Thymus (tissue), 11 donors: ENCODE data around the gene SEPTIN1. TPM values are rescaled to one million over a fixed set of nuclear protein-coding genes. Genes with fewer than 3 reads are reported as not detected.
"Not testable (repeated sequence)": the region's sequence is repeated elsewhere in the genome, so short reads cannot be mapped to it uniquely, and the experiment has no call there.

Source experiments
- DNase-seq, 9 donors: peaks; one replicate each; pipeline ENCODE4 v3.0.0-alpha.2; 2013; ENCODE audit warnings: low spot score in 9 of 9, low read depth in 6 of 9, missing footprints in 1 of 9
- H3K27ac ChIP-seq, 2 donors: one replicate each; pipeline ENCODE4 v1.5.1; 2013; ENCODE audit warnings: control low read depth in 1 of 2, low read depth in 1 of 2, low read length in 1 of 2, mild to moderate bottlenecking in 1 of 2, moderate library complexity in 1 of 2
- H3K27me3 ChIP-seq, 2 donors: one replicate each; pipeline ENCODE4 v1.5.1; 2013; ENCODE audit warnings: low read length in 1 of 2; ENCODE audit not compliant: control insufficient read depth in 2 of 2, insufficient read depth in 1 of 2
- H3K36me3 ChIP-seq, 2 donors: one replicate each; pipeline ENCODE4 v1.5.1; 2013; ENCODE audit warnings: low read length in 1 of 2, mild to moderate bottlenecking in 1 of 2, moderate library complexity in 1 of 2; ENCODE audit not compliant: control insufficient read depth in 2 of 2, insufficient read depth in 2 of 2
- H3K4me1 ChIP-seq, 2 donors: one replicate each; pipeline ENCODE4 v1.5.1; 2013; ENCODE audit warnings: low read length in 2 of 2; ENCODE audit not compliant: control insufficient read depth in 2 of 2, insufficient read depth in 2 of 2
- H3K4me3 ChIP-seq, 2 donors: one replicate each; pipeline ENCODE4 v1.5.1; 2013; ENCODE audit warnings: low read length in 2 of 2, control low read depth in 1 of 2, mild to moderate bottlenecking in 1 of 2
- H3K9me3 ChIP-seq, 2 donors: one replicate each; pipeline ENCODE4 v1.5.1; 2013; ENCODE audit warnings: low read length in 1 of 2, mild to moderate bottlenecking in 1 of 2; ENCODE audit not compliant: control insufficient read depth in 2 of 2, insufficient read depth in 1 of 2
- WGBS: extraction: QIAGEN DNeasy Blood & Tissue Kit; methylation state at CpG from one replicate; pipeline ENCODE4 v1.1.7; 2013; 5-methylcytosine and 5-hydroxymethylcytosine counted together
- polyA plus RNA-seq: library from polyadenylated mRNA; stranded (reverse); fragments of 200-250 nt; gene quantifications from one replicate; pipeline ENCODE4 v1.2.3, GENCODE V29; 2013
- total RNA-seq: library from RNA; stranded (reverse); fragments of 120-200 nt; gene quantifications from one replicate; pipeline ENCODE4 v1.2.4, GENCODE V29; 2013
- donor health status: healthy.

SEPTIN1 gene
- total and polyA plus RNA-seq, 2 donors = 173 to 337 TPM

- peaks cover 35 to 50% of the 10 kb centered on the region in 2 donors for H3K36me3 ChIP-seq
- H3K4me1 ChIP-seq = peaks cover 8 to 28% of the 10 kb centered on the region in 2 donors
- H3K27ac ChIP-seq = peak overlapping the region in 1 of 2 donors; percentile 36
- DNase-seq = no peak
- no peak overlapping the region for H3K4me3 ChIP-seq
- peaks cover 0 to 3% of the 10 kb centered on the region in 2 donors for H3K9me3 ChIP-seq
- 97% methylated on average over 11 of the region's 11 CpGs for WGBS
- H3K27me3 ChIP-seq = no peaks in the 10 kb centered on the region
Observed at GRCh38 chr16:30351586-30352419, 30.6 kb downstream of the SEPTIN1 start.

DNA sequence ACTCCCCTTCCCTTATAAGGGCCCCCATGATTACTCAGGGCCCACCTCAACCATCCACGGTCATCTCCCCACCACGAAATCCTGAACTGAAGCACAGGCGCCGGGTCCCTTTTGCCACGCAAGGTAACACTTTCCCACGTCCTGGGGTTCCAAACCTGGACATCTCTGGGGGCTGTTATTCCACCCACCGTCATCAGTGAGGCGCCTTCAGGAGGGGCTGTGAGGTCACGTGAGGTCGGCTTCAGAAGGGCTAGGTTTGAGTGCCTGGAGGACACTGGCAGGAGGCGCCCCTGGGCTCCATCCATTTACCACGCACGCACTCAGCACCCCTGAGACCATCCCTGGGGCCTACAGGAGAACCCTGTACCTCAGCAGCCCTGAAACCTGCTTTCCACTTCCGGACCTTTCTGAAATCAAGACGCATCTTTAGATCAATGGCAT, 31.3 kb downstream of the SEPTIN1 start:
- H3K4me1 ChIP-seq = peaks cover 8 to 21% of the 10 kb centered on the region in 2 donors
- no peak for DNase-seq
- WGBS = 97% methylated on average over 15 of the region's 15 CpGs
- no peak overlapping the region for H3K4me3 ChIP-seq
- H3K9me3 ChIP-seq = peaks cover 0 to 3% of the 10 kb centered on the region in 2 donors
- no peaks in the 10 kb centered on the region for H3K27me3 ChIP-seq
- H3K36me3 ChIP-seq = peaks cover 35 to 45% of the 10 kb centered on the region in 2 donors
- no peak overlapping the region for H3K27ac ChIP-seq

GRCh38 chr16:30350134-30350871, 32.1 kb downstream of the SEPTIN1 start:
- H3K4me1 ChIP-seq = peaks cover 8 to 13% of the 10 kb centered on the region in 2 donors
- H3K9me3 ChIP-seq = peaks cover 0 to 3% of the 10 kb centered on the region in 2 donors
- no peak overlapping the region for H3K27ac ChIP-seq
- 94% methylated on average over 3 of the region's 3 CpGs for WGBS
- DNase-seq = no peak
- H3K4me3 ChIP-seq = no peak overlapping the region
- peaks cover 35 to 45% of the 10 kb centered on the region in 2 donors for H3K36me3 ChIP-seq
- H3K27me3 ChIP-seq = no peaks in the 10 kb centered on the region

DNA sequence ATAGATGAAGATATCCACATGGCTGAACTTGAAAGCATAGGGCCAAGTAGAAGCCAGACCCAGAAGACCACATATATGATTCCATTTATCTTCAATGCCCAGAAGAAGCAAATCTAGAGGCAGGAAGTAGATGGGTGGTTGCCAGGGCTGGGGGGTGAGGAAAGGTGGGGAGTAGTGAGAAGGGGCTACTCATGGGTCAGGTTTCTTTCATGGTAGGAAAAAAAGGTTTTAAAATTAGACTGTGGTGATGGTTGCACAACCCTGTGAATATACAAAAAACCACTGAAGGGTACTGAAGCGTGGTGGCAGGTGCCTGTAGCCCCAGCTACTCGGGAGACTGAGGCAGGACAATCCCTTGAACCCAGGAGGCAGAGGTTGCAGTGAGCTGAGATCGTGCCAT, 32.7 kb downstream of the SEPTIN1 start:
- H3K4me1 ChIP-seq = peaks cover 8 to 11% of the 10 kb centered on the region in 2 donors
- H3K27me3 ChIP-seq = no peaks in the 10 kb centered on the region

GRCh38 chr16:30348929-30349328, 33.4 kb downstream of the SEPTIN1 start:
- Histone ChIP-seq H3K4me3 (no peak overlapping the region), H3K27me3 (no peaks in the 10 kb centered on the region), H3K9me3 (peaks cover 0 to 3% of the 10 kb centered on the region in 2 donors), H3K36me3 (peaks cover 35 to 44% of the 10 kb centered on the region in 2 donors), H3K4me1 (peaks cover under 1 to 4% of the 10 kb centered on the region in 2 donors), H3K27ac (no peak overlapping the region)
- no peak for DNase-seq
- 98% methylated on average over 7 of the region's 7 CpGs for WGBS

More for the DNA sequence above, 32.7 kb downstream of the SEPTIN1 start:
- DNase-seq = no peak
- Histone ChIP-seq H3K36me3 (peaks cover 35 to 45% of the 10 kb centered on the region in 2 donors), H3K9me3 (peaks cover 0 to 3% of the 10 kb centered on the region in 2 donors), H3K27ac (no peak overlapping the region), H3K4me3 (no peak overlapping the region)
- WGBS = 93% methylated on average over 3 of the region's 3 CpGs

- H3K4me1 ChIP-seq = peaks cover 5 to 8% of the 10 kb centered on the region in 2 donors
- 98% methylated on average over 8 of the region's 8 CpGs for WGBS
- DNase-seq = no peak
- peaks cover 29 to 36% of the 10 kb centered on the region in 2 donors for H3K36me3 ChIP-seq
- peaks cover 0 to 4% of the 10 kb centered on the region in 2 donors for H3K9me3 ChIP-seq
- no peak overlapping the region for H3K27ac ChIP-seq
- H3K27me3 ChIP-seq = no peaks in the 10 kb centered on the region
- H3K4me3 ChIP-seq = no peak overlapping the region
Observed at GRCh38 chr16:30348113-30348512, 34.2 kb downstream of the SEPTIN1 start.

GRCh38 chr16:30346286-30346685, 36.1 kb downstream of the SEPTIN1 start:
- Histone ChIP-seq H3K4me3 (no peak overlapping the region), H3K4me1 (peaks cover 9 to 23% of the 10 kb centered on the region in 2 donors), H3K36me3 (peaks cover 12 to 18% of the 10 kb centered on the region in 2 donors), H3K27ac (no peak overlapping the region), H3K9me3 (peaks cover 0 to 8% of the 10 kb centered on the region in 2 donors), H3K27me3 (no peaks in the 10 kb centered on the region)
- WGBS = 98% methylated on average over 3 of the region's 3 CpGs
- DNase-seq = no peak

GRCh38 chr16:30343491-30343820, 38.9 kb downstream of the SEPTIN1 start:
- H3K4me3 ChIP-seq, H3K9me3 ChIP-seq, H3K27ac ChIP-seq, H3K36me3 ChIP-seq, H3K27me3 ChIP-seq: not testable (repeated sequence)
- DNase-seq = peak in 1 of 9 donors; percentile 38
- WGBS = 50% methylated on average over 11 of the region's 11 CpGs
- H3K4me1 ChIP-seq = peaks cover 15 to 34% of the 10 kb centered on the region in 2 donors
